Testis (tissue), 2 donors: ENCODE data around the gene HOXA1.

Experiments
- POLR2A ChIP-seq: fragments of 450-650 bp; IDR thresholded peaks from one replicate; pipeline ENCODE4 v1.6.1; 2017; ENCODE audit warnings: antibody characterized with exemption, mild to moderate bottlenecking, moderate library complexity
- TF ChIP-seq, protein P1 (sequence below), 3 experiments: fragments of 450-650 bp in 2 of 3; fragments of 200-600 bp in 1 of 3; sonication (generic) in 1 of 3; IDR thresholded peaks; one replicate each; pipeline ENCODE4 v1.5.1; 2016 to 2019; ENCODE audit warnings: antibody characterized with exemption in 3 of 3, mild to moderate bottlenecking in 2 of 3, moderate library complexity in 1 of 3

DNA sequence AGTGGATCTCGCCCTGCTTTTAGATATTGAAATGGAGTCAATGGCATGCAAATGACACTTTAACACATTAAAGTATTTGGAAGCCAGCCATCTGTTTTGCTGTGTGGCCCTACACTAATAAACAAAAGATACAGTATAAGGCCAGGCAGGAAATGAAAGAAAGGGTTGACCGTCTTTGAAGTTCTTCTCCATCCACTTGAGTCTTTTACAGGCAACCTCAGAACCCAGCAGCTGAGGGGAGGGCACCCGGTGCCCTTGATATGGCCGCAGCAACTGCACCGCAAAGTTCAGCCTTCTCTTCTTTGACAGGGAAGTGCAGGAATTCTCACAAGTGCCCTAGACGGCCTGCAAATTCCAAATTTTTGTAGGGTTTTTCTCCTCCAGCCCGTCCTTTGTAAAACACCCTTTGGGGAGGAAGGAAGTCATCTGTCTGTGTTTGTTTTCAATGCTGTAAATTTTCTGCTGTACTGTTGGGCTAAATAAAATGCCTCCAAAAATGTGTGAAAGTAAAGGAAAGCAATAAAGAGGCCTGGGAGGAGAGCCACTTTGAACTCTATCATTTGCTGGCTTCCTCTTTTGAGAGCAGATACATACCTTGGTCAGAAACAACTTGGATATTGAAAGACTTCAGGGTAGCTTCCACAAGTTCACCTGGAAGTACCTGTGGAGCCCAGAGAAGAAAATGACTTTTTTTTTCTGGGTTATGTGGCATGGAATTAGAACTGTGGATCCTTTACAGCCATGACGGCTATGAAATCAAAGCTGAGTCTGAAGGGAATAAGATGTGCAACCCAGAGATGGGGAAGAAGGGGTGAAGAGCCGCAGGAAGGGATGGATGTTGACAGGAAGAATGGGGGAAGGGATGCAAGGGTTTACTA lies 3.6 kb downstream of the HOXA1 start:
- TF ChIP-seq, protein P1, sequence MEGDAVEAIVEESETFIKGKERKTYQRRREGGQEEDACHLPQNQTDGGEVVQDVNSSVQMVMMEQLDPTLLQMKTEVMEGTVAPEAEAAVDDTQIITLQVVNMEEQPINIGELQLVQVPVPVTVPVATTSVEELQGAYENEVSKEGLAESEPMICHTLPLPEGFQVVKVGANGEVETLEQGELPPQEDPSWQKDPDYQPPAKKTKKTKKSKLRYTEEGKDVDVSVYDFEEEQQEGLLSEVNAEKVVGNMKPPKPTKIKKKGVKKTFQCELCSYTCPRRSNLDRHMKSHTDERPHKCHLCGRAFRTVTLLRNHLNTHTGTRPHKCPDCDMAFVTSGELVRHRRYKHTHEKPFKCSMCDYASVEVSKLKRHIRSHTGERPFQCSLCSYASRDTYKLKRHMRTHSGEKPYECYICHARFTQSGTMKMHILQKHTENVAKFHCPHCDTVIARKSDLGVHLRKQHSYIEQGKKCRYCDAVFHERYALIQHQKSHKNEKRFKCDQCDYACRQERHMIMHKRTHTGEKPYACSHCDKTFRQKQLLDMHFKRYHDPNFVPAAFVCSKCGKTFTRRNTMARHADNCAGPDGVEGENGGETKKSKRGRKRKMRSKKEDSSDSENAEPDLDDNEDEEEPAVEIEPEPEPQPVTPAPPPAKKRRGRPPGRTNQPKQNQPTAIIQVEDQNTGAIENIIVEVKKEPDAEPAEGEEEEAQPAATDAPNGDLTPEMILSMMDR (IDR thresholded peaks at IDR 0.05) = no peak
- no peak for TF ChIP-seq POLR2A
